ENCODE results near the gene ARPC5.
"Not testable (repeated sequence)": the region's sequence is repeated elsewhere in the genome, so short reads cannot be mapped to it uniquely, and the experiment has no call there.

ARPC5 gene

GRCh38 chr1:183635606-183636333 is at the start of gene ARPC5:
Gene ARPC5, minus strand, starts transcription at chr1:183635783. Its CDS starts 124 bp downstream, at chr1:183635659.
- DNase-seq (ENCODE audit: low read depth in 2 of 2, low spot score in 1 of 2), result peak; percentile 89 to 92

- peak in 1 of 2 donors; percentile 3 for DNase-seq (ENCODE audit: low read depth in 2 of 2, low spot score in 1 of 2)
These were observed 49.6 kb upstream of the ARPC5 start for GRCh38 chr1:183685112-183685713.

DNA sequence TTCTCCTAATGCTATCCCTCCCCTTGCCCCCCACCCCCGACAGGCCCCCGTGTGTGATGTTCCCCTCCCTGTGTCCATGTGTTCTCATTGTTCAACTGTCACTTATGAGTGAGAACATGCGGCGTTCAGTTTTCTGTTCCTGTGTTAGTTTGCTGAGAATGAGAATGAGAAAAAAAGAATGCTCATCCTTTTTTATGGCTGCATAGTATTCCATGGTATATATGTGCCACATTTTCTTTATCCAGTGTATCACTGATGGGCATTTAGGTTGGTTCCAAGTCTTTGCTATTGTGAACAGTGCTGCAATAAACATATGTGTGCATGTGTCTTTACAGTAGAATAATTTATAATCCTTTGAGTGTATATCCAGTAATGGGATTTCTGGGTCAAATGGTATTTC is 43.8 kb upstream of the ARPC5 start:
- DNase-seq (ENCODE audit: low read depth in 2 of 2, low spot score in 1 of 2), result not testable (repeated sequence)

GRCh38 chr1:183678819-183679218 is 43.2 kb upstream of the ARPC5 start:
- DNase-seq (ENCODE audit: low read depth in 2 of 2, low spot score in 1 of 2), result no peak

DNA sequence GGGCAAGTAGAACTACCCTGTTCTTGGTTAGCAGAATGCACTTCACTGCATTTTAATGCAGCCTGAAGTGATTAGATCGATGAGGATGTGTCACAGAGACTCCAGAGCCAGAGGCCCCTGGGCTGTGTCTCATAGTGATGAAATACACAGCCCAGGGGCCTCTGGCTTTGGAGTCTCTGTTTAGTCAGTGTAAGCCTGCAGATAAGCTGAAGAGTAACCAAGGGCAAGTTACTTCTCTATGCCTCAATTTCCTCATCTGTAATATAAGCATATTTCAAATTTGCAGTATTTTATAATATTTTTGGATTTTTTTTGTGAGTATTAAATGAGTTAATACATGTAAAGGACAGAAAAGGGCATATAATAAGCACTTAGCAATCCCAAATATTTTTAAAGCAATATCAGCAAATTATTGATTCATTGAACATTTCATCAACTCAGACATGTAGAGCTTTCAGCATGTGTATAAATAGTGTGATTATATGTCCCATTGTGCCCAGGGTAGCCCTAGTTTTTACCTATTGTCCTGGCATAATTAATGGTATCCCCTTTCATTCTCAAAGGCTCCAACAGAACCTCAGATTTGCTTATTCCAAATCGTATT is 41.1 kb upstream of the ARPC5 start:
- no peak for DNase-seq (ENCODE audit: low read depth in 2 of 2, low spot score in 1 of 2)

DNA sequence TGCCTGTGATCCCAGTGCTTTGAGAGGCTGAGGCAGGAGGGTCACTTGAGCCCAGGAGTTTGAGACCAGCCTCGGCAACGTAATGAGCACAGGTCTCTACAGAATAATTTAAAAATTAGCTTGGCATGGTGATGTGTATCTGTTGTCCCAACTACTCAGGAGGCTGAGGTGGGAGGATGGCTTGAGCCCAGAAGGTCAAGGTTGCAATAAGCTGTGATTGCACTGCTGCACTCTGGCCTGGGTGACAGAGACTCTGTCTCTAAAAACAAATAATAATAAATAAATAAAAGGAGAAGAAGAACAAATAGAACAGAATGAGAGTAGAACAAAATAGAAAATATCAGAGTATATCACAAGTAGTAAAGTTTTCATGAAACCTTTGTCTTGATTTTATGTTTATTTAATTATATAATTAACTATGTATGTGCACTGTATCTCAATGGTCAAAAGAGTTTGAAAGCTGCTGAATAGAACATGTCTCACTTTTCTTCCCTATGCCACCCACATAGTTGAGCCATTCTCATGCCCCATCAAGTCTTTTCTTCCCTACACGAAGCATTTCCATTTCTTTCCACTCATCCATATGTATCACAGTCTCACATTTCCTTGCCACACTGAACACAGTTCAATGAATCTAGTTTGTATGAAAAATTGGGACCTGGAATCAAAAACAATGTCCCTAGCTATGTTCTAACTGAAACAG is 40.5 kb upstream of the ARPC5 start:
- no peak for DNase-seq (ENCODE audit: low read depth in 2 of 2, low spot score in 1 of 2)

DNA sequence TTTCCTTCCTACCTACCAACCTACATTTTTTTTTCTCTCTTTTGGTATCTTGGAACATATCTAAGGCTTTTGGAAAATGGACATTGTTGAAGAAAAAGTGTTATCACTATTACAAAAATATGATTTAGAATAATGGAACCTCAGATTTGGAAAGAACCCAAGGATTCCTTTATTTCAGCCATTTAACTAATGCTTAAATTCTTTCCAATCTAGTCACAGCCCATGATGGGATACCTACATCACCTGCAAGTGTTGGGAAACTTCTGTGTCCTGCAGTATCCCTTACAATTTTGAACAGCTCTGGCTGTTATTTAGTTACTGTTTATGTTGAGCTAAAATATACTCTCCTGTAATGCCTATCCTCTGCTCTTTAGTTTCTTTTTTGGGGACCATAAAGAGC is 39.8 kb upstream of the ARPC5 start:
- DNase-seq (ENCODE audit: low read depth in 2 of 2, low spot score in 1 of 2), result no peak

DNA sequence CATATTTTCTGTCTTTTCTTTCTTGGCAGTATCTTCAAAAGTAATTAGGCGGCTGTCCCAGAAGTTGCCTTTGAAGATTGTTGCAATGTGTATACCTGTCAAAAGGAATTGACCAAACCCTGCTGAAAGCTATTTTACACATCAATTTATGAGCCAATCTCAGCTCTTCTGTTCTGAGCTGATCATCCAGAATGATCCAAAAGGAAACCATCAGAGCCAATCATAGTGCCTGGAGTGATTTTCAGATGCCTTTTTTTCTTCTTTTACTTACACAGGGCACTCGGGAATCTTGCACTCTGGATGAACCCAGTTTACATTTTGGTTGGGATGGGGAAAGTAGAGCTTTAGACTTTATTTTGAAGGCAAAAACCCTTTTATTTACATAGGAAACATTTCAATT is 39.3 kb upstream of the ARPC5 start:
- no peak for DNase-seq (ENCODE audit: low read depth in 2 of 2, low spot score in 1 of 2)

GRCh38 chr1:183674339-183674738 is 38.8 kb upstream of the ARPC5 start:
- no peak for DNase-seq (ENCODE audit: low read depth in 2 of 2, low spot score in 1 of 2)

GRCh38 chr1:183673605-183674323 is 38.2 kb upstream of the ARPC5 start:
- DNase-seq (ENCODE audit: low read depth in 2 of 2, low spot score in 1 of 2), result no peak

GRCh38 chr1:183670169-183670568 is 34.6 kb upstream of the ARPC5 start:
- DNase-seq (ENCODE audit: low read depth in 2 of 2, low spot score in 1 of 2), result no peak

GRCh38 chr1:183656355-183656754 is 20.8 kb upstream of the ARPC5 start:
- DNase-seq (ENCODE audit: low read depth in 2 of 2, low spot score in 1 of 2), result no peak

DNA sequence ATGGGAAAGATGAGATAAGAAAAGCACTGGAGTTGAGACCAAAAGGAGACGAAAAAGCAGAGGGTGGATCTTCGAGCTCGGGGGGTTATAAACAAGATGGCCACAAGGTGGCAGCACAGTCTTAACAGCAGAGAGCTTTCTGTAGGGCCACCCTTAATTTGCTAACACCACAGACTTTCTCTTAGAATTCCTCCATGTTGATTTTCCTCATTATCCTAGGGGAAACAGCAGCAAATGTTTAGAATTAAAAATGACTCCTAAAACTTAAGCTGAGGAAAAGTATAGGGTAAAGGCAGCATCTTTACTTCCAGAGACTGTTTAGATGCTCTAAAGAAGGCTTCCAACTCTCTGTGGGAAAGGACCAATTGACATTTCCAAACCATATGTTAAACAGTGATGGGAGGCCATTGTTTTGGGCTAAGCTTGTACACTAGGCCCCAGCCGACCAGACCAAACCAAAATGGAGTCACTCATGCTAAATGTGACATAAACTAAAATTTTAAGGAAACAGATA is 20.0 kb upstream of the ARPC5 start:
- peak; percentile 45 to 61 for DNase-seq (ENCODE audit: low read depth in 2 of 2, low spot score in 1 of 2)

- DNase-seq (ENCODE audit: low read depth in 2 of 2, low spot score in 1 of 2), result no peak
These were observed 19.1 kb upstream of the ARPC5 start for GRCh38 chr1:183654706-183655105.

DNA sequence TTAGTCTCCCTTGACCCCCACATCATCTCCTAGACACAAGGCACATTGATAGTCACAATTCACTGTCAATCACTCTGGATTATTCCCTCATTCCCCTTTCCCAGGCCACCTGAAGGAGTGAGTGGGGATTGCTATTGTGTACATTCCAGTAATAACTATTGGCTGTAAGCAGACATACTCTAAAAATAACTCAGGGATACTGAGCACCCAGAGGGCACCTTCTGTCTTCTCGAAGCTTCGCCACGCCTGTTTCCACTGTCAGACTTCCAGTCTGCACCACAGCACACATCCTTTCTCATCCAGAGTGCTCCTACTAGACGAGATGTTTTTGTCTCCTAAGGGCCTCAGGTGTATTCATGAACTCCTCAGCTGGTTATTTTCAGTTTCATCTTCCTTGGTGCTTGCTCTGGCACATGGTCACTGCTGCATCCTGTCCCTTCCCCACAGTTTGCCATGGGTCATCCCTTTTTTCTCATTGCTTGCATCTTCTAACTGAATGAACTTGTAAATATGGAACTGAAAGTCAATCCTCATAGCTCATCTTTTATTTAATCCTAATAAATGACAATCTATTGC is 18.4 kb upstream of the ARPC5 start:
- no peak for DNase-seq (ENCODE audit: low read depth in 2 of 2, low spot score in 1 of 2)

GRCh38 chr1:183653462-183653794 is 17.8 kb upstream of the ARPC5 start:
- no peak for DNase-seq (ENCODE audit: low read depth in 2 of 2, low spot score in 1 of 2)

DNA sequence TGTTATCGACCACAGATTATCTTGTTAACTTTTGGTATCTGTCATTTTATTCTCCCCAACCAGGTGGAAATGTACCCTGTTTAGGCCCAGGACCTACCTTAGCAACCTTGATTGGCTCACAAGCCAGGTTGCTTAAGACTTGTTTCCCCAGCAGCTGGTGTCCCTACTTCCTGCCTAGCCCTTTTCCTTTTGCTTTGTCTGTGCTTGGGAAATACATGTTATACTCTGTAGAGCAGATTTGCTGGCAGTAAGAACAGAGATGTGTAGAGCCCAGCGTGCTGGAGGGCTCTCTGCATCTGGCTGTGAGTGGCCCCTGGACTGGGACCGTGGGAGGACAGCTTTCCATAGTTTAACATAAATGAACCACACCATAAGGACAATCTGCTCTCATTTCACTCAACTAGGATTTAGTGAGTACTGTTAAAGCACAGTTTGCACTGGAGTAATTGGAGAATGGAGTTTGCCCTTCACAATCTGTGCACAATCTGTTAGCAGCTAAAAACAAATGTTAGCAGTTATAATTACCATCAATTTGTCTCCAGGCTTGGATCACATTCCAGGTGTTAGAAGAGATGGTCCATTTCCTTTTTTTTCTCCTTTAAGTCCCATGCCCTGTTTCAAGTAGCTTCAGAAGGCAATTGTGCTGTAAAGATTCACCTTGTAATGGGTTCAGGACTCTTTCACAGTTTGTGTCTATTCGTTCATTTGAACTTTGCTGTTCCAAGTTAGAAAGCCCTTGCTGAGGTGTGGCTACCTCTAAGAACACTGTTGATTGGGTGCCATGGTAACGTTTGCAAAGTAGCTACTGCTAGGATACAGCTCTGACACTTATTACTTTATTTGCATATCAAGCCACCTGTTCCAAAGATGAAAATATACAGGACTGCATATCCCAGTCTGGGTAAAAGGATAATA is 17.2 kb upstream of the ARPC5 start, which contains the start of gene APOBEC4:
Gene APOBEC4 (minus strand): TSS at position 770 of the 915 bp plus-strand sequence. CDS start 4,535 bp downstream, outside the sequence.
- DNase-seq (ENCODE audit: low read depth in 2 of 2, low spot score in 1 of 2), result no peak

DNA sequence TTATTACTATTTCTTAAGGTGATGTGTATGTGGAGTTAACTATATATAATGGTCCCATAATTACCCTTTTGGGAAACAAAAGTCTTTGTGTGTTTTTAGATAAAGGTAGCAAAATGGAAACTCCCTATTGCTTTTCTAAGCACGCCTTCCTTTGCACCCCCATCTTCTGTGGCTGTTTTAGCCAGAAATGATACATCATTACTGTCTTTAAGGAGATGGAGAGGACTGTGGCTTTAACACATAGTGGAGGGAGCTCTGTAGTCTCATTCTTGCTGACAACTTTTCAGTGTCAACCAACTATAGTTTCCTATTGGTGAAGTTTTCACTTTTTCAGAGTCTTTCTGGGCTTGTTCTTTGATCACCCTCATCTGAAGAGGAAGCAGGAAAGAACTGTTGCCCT is 16.5 kb upstream of the ARPC5 start:
- DNase-seq (ENCODE audit: low read depth in 2 of 2, low spot score in 1 of 2), result no peak

DNA sequence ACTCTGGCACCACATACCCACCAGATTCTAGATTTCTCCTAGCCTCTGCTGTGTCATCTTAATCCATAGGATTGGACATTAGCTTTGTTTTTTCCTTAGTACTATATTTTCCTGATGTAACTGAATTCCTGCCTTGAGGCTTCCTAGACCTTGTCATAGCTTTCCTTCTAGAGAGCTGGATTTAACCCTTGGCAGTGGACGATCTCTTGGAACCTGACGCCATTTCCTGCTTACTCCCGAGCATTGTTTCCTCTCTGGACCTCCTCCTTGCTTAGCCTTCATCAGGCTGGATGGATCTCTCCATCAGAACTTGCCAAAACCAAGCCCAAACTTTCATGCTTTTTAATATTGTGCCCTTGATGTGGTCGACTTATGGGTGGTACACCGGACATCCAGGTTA is 16.0 kb upstream of the ARPC5 start:
- no peak for DNase-seq (ENCODE audit: low read depth in 2 of 2, low spot score in 1 of 2)

- DNase-seq (ENCODE audit: low read depth in 2 of 2, low spot score in 1 of 2), result no peak
These were observed 12.5 kb upstream of the ARPC5 start for GRCh38 chr1:183648042-183648441.
